Stimulated activated naive CD4-positive, alpha-beta T cell (primary cell): ENCODE data around the gene FAM72B.
"Not testable (repeated sequence)": the region's sequence is repeated elsewhere in the genome, so short reads cannot be mapped to it uniquely, and the experiment has no call there.

ENCODE experiments used
- DNase-seq, 6 experiments: peaks; one replicate each; lab custom pipeline; 2025; lab: John Stamatoyannopoulos, UW

Gene FAM72B

DNA sequence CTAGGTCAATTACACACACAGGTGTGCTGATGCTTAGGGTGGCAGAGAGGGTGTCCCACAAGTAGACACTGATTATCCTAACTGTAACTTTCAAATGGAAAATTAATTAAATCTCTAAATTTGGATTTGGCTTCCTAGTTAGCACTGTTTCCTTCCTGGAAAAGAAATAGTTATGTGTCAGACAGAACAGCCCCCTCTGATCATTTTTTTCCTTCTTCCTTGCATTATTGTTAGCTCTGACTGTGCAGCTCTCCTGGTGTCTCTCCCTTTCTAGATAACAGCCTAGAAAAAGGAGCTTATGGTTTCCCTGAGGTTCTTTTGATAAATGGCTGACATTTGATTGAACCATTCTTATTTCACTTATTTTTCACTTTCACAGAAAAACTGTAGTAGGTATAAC, 31.4 kb downstream of the FAM72B start:
- DNase-seq: not testable (repeated sequence)

- not testable (repeated sequence) for DNase-seq
Measured at GRCh38 chr1:121151294-121151693, 32.8 kb downstream of the FAM72B start.

- not testable (repeated sequence) for DNase-seq
Measured at GRCh38 chr1:121148489-121149190, 35.5 kb downstream of the FAM72B start.

DNA sequence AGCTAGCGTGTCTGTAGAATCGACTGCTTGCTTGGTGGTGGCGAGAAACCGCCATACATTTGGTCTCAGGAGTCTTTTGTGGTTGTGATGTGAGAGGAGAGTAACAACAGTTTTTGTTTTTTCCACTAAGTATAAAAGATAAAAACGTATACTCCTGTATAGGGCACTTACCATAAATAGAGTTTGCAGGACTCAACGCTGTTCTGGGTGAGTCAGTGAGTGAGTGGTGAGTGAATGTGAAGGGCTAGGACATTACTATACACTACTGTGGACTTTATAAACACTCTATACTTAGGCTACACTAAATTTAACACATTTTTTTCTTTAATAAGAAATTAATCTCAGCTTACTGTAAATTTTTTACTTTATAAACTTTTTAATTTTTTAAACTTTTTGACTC, 43.7 kb downstream of the FAM72B start:
- DNase-seq: not testable (repeated sequence)

GRCh38 chr1:121131494-121131893, 52.6 kb downstream of the FAM72B start:
- not testable (repeated sequence) for DNase-seq

DNA sequence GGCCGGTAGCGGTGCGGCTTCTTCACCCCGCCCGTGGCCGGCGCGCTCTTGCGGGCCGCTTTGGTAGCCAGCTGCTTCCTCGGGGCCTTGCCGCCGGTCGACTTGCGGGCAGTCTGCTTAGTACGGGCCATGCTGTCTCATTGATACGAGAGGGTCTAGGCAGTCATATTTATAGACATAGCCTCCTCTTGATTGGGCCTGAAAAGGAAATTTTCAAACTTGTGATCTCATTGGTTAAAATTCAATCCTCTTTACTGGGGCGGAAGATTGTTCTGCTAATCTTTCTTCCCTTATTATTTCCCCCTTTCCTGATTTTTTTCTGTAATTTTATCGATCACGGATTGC, 65.7 kb downstream of the FAM72B start:
- not testable (repeated sequence) for DNase-seq
